ENCODE measurements around the gene TEX14.

GRCh38 chr17:58515286-58515685 lies 176.6 kb downstream of the TEX14 start:
- no peak for TF ChIP-seq CTCF (IDR thresholded peaks at IDR 0.05)
- no peak for TF ChIP-seq POLR2A (IDR thresholded peaks at IDR 0.05)
- TF ChIP-seq POLR2AphosphoS5 (IDR thresholded peaks at IDR 0.05): no peak
